DLD1 (cell line): ENCODE measurements around the gene HACD3.
"Not testable (repeated sequence)": the region's sequence is repeated elsewhere in the genome, so short reads cannot be mapped to it uniquely, and the experiment has no call there.

ENCODE experiments used
- in situ Hi-C: cut with HindIII; loops from 2 replicates; pipeline ENCODE4 v1.10.0; 2017; ENCODE audit warnings: low sequenced_read_pairs

The HACD3 gene

GRCh38 chr15:65549288-65549687 is 19.0 kb downstream of the HACD3 start:
- in situ Hi-C loops = not testable (repeated sequence)

GRCh38 chr15:65550681-65551098 is 20.4 kb downstream of the HACD3 start:
- in situ Hi-C loops = no loop called here

DNA sequence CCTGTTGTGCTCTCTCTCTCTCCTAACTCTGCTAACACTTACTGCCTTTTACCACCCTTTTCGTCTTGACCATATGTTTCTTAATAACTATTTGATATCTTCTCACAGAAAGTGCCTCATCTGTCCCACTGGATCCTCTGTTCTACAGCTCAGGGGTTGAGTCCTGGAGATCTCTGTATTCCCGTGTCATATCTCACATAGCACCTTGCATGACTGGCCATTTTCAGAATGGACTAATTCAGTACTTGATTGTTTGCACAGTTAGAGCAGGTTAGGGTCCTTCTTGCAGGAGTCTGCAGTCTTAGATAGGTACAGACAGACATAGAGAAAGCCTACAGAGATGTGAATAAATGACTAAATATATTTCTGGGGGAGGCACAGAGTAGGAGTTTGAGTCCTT is 20.9 kb downstream of the HACD3 start:
- in situ Hi-C loops = no loop called here

- in situ Hi-C loops = not testable (repeated sequence)
These were observed 22.6 kb downstream of the HACD3 start for GRCh38 chr15:65552851-65553250.

DNA sequence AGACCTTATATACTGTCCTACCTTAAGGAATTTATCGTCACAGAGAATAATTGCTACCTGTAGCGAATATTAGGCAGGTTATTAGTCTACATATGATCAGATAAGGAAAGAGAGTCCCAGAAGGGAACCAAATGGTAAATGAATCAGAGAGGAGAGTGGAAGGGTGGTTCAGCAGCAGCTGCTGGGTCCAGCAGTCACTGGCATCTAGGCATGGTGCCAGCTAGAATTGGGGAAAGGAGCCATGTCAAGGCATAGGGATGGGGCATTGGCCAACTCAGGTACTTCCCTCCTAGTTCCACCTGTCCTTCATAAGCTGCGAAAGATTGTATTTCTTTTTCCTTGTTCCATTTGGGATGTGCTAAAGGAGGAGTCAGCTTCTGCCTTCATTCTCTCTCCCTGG is 23.4 kb downstream of the HACD3 start:
- in situ Hi-C loops = no loop called here

GRCh38 chr15:65556622-65557021 is 26.4 kb downstream of the HACD3 start:
- in situ Hi-C loops = no loop called here

GRCh38 chr15:65558336-65558735 is 28.1 kb downstream of the HACD3 start:
- in situ Hi-C loops = no loop called here

- in situ Hi-C loops = no loop called here
These were observed 28.9 kb downstream of the HACD3 start for GRCh38 chr15:65558997-65559760.

DNA sequence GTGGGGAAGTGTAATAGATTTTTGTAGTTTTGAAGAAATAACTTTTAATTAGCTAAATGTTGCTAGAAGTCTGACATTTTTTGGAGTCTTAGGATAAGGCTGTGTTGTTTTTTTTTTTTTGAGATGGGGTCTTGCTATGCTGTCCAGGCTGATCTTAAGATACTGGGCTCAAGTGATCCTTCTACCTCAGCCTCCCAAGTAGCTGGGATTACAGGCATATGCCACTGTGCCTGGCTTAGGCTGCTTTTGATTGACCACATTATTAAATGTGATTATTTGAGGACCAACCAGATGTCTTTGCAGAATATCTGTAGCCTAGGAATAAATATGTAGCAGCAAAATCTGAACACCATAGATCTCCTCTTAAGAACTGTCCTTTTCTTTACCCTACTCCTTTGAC is 29.7 kb downstream of the HACD3 start:
- in situ Hi-C loops = no loop called here

DNA sequence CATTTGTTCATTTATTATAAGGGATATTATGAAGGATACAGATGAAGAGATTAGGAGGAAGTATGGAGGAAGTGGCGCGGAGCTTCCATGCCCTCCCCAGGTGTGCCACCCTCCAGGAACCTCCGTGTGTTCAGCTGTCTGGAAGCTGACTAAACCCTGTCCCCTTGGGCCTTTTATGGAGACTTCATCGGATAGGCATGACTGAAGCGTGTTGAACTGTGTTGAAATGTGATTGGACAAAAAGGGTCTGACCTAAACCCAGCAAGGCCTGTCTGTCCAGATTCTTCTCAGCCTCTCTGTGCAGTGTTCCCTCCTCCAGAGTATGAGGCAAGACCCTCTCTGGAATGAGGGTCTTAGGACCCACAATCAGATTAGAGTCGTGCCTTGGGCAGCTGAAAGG is 31.7 kb downstream of the HACD3 start:
- in situ Hi-C loops = no loop called here

- in situ Hi-C loops = no loop called here
These were observed 39.5 kb downstream of the HACD3 start for GRCh38 chr15:65569728-65570127.

DNA sequence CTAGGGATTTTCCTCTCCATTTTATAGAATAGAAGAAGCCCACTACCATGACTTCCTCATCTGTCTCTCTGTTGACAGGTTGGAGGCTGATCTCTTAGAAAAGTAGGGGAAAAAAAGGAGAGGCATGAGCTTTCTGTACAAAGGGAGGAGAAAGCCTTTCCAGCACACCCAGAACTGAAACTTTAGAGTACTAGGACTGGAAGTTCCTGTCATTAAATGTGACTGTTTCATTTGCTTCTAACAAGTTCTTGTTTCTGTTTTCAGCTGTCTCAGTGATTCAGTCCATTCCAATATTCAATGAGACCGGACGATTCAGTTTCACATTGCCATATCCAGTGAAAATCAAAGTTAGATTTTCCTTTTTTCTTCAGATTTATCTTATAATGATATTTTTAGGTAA is 41.7 kb downstream of the HACD3 start:
- in situ Hi-C loops = no loop called here

GRCh38 chr15:65576664-65577063 is 46.4 kb downstream of the HACD3 start:
- in situ Hi-C loops = no loop called here

- in situ Hi-C loops = no loop called here
These were observed 47.1 kb downstream of the HACD3 start for GRCh38 chr15:65577129-65577996.

DNA sequence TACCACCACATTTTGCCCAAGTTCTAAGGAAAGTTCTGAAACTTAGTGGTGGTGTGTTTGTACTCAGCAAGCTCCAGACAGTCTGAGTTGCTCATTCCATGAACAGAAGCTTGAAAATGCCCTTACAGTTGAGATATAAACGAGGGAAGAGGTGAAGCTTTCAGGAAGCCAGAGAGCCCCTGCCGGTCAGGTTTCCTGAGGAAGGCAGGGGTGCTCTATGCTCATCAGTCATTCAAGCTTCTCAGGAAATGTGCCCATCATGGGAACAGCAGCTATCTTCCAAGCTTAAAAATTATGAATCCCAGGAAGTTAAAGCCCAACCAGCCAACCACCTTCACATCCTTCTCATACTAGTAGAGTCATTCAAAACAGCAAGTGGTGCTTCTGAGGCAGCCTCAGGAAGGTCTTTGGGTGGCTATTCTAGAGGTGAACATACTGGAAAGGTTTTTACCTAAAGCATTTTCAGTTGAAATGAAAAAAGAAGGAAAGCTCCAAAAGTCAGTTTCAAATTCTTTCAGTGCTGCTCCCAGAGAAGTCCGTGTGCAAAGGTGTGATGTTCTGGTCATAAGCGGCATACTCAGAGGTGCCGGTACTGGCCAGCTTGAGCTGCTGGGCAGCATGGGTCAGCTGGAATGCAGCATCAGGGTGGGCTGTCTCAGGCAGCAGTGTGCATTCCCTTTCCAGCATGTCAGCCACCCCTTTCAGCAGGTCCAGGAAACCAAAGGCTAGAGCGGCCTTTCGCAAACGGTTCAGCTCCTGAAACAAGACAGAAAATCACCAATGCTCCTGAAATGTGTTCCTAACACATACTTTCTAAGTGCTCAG is 48.9 kb downstream of the HACD3 start:
- in situ Hi-C loops = no loop called here

GRCh38 chr15:65579762-65580161 is 49.5 kb downstream of the HACD3 start:
- in situ Hi-C loops = no loop called here

- in situ Hi-C loops = no loop called here
These were observed 50.0 kb downstream of the HACD3 start for GRCh38 chr15:65580287-65580686.

DNA sequence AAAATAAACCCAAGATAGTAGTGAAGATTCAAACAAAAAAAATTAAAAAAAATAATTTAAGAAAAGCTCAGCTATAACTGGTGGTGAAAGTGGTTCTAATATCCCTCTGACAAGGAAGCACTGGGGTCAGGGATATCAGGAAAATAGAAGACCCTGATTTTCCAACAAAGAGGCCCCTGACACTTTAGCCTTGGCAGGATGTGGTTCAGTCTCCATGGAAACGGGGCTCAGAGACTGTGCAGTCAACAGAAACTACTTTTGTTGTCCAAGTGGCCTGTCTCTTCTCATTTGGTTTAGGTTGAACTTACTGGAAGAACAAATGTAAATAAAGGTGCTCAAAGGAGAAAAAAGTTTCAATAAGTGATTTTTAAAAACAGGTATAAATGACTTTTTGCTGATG is 53.4 kb downstream of the HACD3 start:
- in situ Hi-C loops = no loop called here

DNA sequence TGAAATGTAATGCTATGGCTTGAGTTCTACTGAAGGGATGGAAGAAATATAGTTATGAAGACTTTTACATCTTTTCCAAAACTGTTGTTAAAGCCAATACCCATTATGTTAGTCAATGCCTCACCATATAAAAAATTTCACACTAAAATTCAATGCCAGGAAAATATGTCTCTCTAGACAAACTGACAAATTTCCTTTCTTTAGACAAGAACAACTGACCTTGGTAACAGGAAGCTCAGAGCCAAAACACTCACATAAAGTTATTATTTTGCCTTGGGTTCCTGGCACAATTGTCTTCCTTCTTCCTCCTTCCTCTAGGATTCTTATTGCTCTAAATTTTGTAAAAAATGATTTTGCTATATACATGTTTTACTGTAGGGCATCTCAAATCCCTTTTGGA is 54.0 kb downstream of the HACD3 start:
- in situ Hi-C loops = no loop called here

GRCh38 chr15:65587094-65587493 is 56.8 kb downstream of the HACD3 start:
- in situ Hi-C loops = no loop called here

DNA sequence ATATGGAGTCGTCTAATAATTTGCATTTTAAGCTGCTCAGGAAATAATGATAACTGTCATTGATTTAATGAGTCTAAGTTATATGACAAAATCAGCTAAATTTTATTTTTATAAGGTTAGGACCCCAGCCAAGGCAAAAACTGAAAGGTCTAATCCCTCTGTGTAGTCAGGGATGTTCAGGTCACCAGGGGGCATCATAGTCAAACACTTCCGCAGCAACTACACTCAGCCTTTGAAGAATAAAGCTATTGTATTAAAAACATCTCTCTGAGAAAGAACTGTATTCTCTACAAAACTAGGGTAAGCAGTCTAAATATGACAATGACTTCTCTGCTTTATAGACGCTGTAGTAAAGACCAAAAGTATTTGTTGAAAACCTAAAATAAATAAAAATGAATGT is 65.7 kb downstream of the HACD3 start:
- in situ Hi-C loops = no loop called here
